Limb (tissue), 2 donors: ENCODE measurements around the gene SPATA16.
"Not testable (repeated sequence)": the region's sequence is repeated elsewhere in the genome, so short reads cannot be mapped to it uniquely, and the experiment has no call there.

Experiments used
- DNase-seq, 2 donors: peaks; one replicate each; pipeline ENCODE4 v3.0.0-alpha.2; 2016; ENCODE audit errors: extremely low spot score in 2 of 2

Gene SPATA16

GRCh38 chr3:173064631-173065030, 76.4 kb downstream of the SPATA16 start:
- no peak for DNase-seq

- no peak for DNase-seq
Observed at GRCh38 chr3:173058229-173058628, 82.8 kb downstream of the SPATA16 start.

- no peak for DNase-seq
Observed at GRCh38 chr3:173055228-173055933, 85.7 kb downstream of the SPATA16 start.

- no peak for DNase-seq
Observed at GRCh38 chr3:173049360-173049759, 91.7 kb downstream of the SPATA16 start.

- DNase-seq: peak in 1 of 2 donors; percentile 8
Observed at GRCh38 chr3:173045770-173046382, 95.2 kb downstream of the SPATA16 start.

- no peak for DNase-seq
Observed at GRCh38 chr3:173044998-173045397, 96.0 kb downstream of the SPATA16 start.

GRCh38 chr3:173043757-173044156, 97.3 kb downstream of the SPATA16 start:
- DNase-seq: no peak

- no peak for DNase-seq
Observed at GRCh38 chr3:173038484-173038871, 102.6 kb downstream of the SPATA16 start.

GRCh38 chr3:173037840-173038483, 103.1 kb downstream of the SPATA16 start:
- DNase-seq: no peak

- no peak for DNase-seq
Observed at GRCh38 chr3:173030273-173030672, 110.8 kb downstream of the SPATA16 start.

- DNase-seq: no peak
Observed at GRCh38 chr3:173028351-173028750, 112.7 kb downstream of the SPATA16 start.

GRCh38 chr3:173027429-173027828, 113.6 kb downstream of the SPATA16 start:
- no peak for DNase-seq

- DNase-seq: no peak
Observed at GRCh38 chr3:173025941-173026340, 115.1 kb downstream of the SPATA16 start.

GRCh38 chr3:173021547-173022185, 119.4 kb downstream of the SPATA16 start:
- DNase-seq: no peak

GRCh38 chr3:173020128-173020527, 120.9 kb downstream of the SPATA16 start:
- DNase-seq: not testable (repeated sequence)

- DNase-seq: no peak
Observed at GRCh38 chr3:173019378-173019777, 121.7 kb downstream of the SPATA16 start.

- no peak for DNase-seq
Observed at GRCh38 chr3:173018758-173019157, 122.3 kb downstream of the SPATA16 start.

GRCh38 chr3:173013219-173013832, 127.7 kb downstream of the SPATA16 start:
- DNase-seq: no peak

- DNase-seq: no peak
Observed at GRCh38 chr3:173009410-173009809, 131.6 kb downstream of the SPATA16 start.

GRCh38 chr3:173008978-173009377, 132.1 kb downstream of the SPATA16 start:
- no peak for DNase-seq

- no peak for DNase-seq
Observed at GRCh38 chr3:173007079-173007723, 133.8 kb downstream of the SPATA16 start.
